Activated CD8-positive, alpha-beta memory T cell treated with anti-CD3 and anti-CD28 coated beads, Interleukin-2, amount 50 U/mL, for 24 hours (primary cell): ENCODE data around the gene HACD4.
"Not testable (repeated sequence)": the region's sequence is repeated elsewhere in the genome, so short reads cannot be mapped to it uniquely, and the experiment has no call there.

ENCODE experiments used
- DNase-seq: peaks from one replicate; pipeline ENCODE4 v3.0.0-alpha.2; 2020; ENCODE audit errors: extremely low read depth

HACD4 gene

GRCh38 chr9:21016701-21017491 lies 14.5 kb downstream of the HACD4 start:
- no peak for DNase-seq

DNA sequence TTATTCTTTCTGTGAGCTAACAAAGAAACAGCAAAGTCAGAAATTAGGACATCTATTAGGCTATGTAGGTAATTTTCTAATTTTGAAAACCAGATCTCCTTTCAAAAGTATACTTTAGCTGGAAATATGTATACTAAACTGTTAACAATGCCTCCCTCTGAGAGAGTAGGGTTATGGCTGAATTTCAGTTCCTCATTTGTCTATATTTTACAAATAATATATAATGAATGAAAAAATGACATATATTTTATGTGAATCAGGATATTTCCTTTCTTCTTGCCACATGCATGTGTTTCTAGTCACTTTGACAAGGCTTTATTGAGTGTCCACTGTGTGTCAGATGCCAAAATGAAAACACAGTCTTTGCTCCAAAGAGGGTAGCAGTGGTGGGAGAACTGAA lies 15.4 kb downstream of the HACD4 start:
- DNase-seq = no peak

- no peak for DNase-seq
These were observed 16.2 kb downstream of the HACD4 start for GRCh38 chr9:21015129-21015815.

DNA sequence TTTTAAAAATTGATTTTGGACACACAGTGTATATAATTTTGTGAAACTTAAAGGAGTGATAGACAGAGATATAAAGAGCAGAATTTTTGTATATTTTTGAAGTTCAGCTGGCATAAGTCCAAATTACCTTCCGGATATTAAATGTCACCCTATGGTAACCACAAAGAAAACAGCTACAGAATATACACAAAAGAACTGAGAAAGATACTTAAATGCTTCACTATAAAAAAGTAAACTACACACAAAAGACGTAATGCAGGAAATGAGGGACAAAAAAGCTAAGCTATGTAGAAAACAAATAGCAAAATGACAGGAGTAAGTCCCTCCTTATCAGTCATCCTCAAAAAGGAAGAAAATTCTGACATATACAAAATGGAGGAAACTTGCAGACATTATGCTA lies 29.4 kb downstream of the HACD4 start:
- DNase-seq = no peak

GRCh38 chr9:21001581-21001980 lies 29.9 kb downstream of the HACD4 start:
- no peak for DNase-seq

GRCh38 chr9:20997503-20998076 lies 33.9 kb downstream of the HACD4 start:
- no peak for DNase-seq

GRCh38 chr9:20996809-20997208 lies 34.6 kb downstream of the HACD4 start:
- DNase-seq = no peak

- no peak for DNase-seq
These were observed 35.8 kb downstream of the HACD4 start for GRCh38 chr9:20995616-20996015.

DNA sequence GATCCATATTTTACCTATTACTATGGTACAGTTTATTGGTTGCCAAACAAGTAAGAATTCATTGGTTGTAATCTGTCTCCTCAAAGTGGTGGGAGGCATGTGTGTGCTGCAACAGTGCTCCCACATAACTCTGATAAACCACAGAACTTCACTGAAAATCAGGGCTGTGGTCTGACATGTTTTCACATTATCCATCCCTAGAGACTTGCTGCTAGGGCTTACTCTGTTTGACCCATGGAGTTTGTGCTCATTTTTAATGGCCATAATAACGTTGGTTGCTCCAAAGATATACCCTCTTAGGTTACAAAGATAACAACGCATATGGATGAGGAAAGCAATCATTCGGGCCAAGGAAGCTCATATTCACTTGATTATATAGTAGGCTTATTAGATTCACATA lies 37.0 kb downstream of the HACD4 start:
- no peak for DNase-seq

- DNase-seq = no peak
These were observed 40.6 kb downstream of the HACD4 start for GRCh38 chr9:20990867-20991266.

- DNase-seq = no peak
These were observed 41.5 kb downstream of the HACD4 start for GRCh38 chr9:20989923-20990341.

GRCh38 chr9:20988671-20989315 lies 42.6 kb downstream of the HACD4 start:
- no peak for DNase-seq

GRCh38 chr9:20988061-20988460 lies 43.4 kb downstream of the HACD4 start:
- no peak for DNase-seq

DNA sequence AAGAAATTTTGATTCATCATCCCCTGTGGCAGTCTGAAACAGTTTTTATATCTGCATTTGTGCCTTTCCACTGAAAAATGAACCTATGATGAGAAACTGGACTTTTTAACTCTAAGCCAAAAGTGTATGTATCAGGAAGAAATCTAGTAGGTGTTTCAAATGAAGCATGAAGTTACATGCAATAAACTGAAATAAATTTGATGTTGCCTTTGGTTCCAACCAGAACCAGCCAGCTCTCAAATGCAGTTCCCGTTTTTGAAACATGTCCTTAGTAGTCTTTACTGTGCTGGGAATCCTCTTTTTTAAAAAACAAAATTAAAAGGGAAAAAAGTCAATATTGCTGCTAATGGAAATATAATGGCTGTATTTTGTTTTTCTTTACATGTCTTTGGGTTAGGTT lies 43.9 kb downstream of the HACD4 start:
- DNase-seq = no peak

- no peak for DNase-seq
These were observed 45.4 kb downstream of the HACD4 start for GRCh38 chr9:20985851-20986600.

GRCh38 chr9:20984506-20984905 lies 46.9 kb downstream of the HACD4 start:
- DNase-seq = no peak

- DNase-seq = no peak
These were observed 50.0 kb downstream of the HACD4 start for GRCh38 chr9:20981486-20981885.

GRCh38 chr9:20980832-20981455 lies 50.5 kb downstream of the HACD4 start:
- DNase-seq = no peak

GRCh38 chr9:20978249-20978648 lies 53.2 kb downstream of the HACD4 start:
- no peak for DNase-seq

DNA sequence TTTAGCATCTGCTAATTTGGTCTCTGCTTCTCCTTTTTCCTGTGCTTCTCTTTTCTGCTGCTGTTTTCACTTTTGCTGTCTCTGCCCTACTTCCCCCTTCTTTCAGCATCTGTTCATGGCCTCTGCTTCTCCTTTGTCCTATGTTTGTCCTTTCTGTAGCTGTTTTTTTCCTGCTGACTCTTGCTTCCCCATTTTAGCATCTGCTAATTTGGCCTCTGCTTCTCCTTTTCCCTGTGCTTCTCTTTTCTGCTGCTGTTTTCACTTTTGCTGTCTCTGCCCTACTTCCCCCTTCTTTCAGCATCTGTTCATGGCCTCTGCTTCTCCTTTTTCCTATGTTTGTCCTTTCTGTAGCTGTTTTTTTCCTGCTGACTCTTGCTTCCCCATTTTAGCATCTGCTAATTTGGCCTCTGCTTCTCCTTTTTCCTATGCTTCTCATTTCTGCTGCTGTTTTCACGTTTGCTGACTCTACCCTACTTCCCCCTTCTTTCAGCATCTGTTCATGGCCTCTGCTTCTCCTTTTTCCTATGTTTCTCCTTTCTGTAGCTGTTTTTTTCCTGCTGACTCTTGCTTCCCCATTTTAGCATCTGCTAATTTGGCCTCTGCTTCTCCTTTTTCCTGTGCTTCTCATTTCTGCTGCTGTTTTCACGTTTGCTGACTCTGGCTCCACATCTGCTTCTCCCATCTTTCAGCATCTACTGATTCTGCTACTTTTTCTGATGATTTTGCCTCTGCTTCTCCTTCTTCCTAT lies 57.1 kb downstream of the HACD4 start:
- DNase-seq = not testable (repeated sequence)
